Smooth muscle cell (in vitro differentiated cells): Measurements from ENCODE around the gene BRME1. TPM values are rescaled to one million over a fixed set of nuclear protein-coding genes. Genes with fewer than 3 reads are reported as not detected.

ENCODE experiments used
- DNase-seq: peaks from one replicate; lab custom pipeline; 2025; ENCODE audit not compliant: unreplicated experiment; lab: John Stamatoyannopoulos, UW
- H2AFZ ChIP-seq: fragments of 200-600 bp; sonication (generic); 2 replicates; pipeline ENCODE4 v1.6.0; 2016; ENCODE audit warnings: antibody characterized with exemption, low read depth, mild to moderate bottlenecking
- H3F3A ChIP-seq: fragments of 200-600 bp; sonication (generic); 2 replicates; pipeline ENCODE4 v1.6.0; 2017; ENCODE audit warnings: antibody characterized with exemption, low read depth
- H3K27ac ChIP-seq: fragments of 200-600 bp; sonication (generic); 2 replicates; pipeline ENCODE4 v1.5.1; 2016; ENCODE audit warnings: low read depth, mild to moderate bottlenecking
- H3K27me3 ChIP-seq: fragments of 200-600 bp; sonication (generic); 2 replicates; pipeline ENCODE4 v1.6.1; 2016; ENCODE audit warnings: low read depth, mild to moderate bottlenecking
- H3K36me3 ChIP-seq: fragments of 200-600 bp; sonication (generic); 2 replicates; pipeline ENCODE4 v1.5.1; 2016; ENCODE audit warnings: low read depth
- H3K4me1 ChIP-seq: fragments of 200-600 bp; sonication (generic); 2 replicates; pipeline ENCODE4 v1.5.1; 2016; ENCODE audit warnings: low read depth
- H3K4me2 ChIP-seq: fragments of 200-600 bp; sonication (generic); 2 replicates; pipeline ENCODE4 v1.6.0; 2016; ENCODE audit warnings: mild to moderate bottlenecking
- H3K4me3 ChIP-seq: fragments of 200-600 bp; sonication (generic); 2 replicates; pipeline ENCODE4 v1.5.1; 2016; ENCODE audit warnings: mild to moderate bottlenecking
- H3K79me2 ChIP-seq: fragments of 200-600 bp; sonication (generic); 2 replicates; pipeline ENCODE4 v1.6.0; 2016; ENCODE audit warnings: low read depth, mild to moderate bottlenecking
- H3K9ac ChIP-seq: fragments of 200-600 bp; sonication (generic); 2 replicates; pipeline ENCODE4 v1.6.0; 2016; ENCODE audit warnings: low read depth
- H3K9me3 ChIP-seq: fragments of 200-600 bp; sonication (generic); replicated peaks from 2 replicates; pipeline ENCODE4 v1.5.1; 2016; ENCODE audit warnings: low read depth
- H4K20me1 ChIP-seq: fragments of 200-600 bp; sonication (generic); 2 replicates; pipeline ENCODE4 v1.6.0; 2016; ENCODE audit warnings: low read depth
- WGBS: methylation state at CpG from one replicate; pipeline ENCODE4 v1.1.7; 2016; ENCODE audit warnings: low lambda C conversion rate; 5-methylcytosine and 5-hydroxymethylcytosine counted together
- polyA plus RNA-seq: library from polyadenylated mRNA; unstranded; fragments of >200 nt; fragmentation: Nextera tagmentation; extraction: Ambion mirVana; gene quantifications from 2 replicates; pipeline ENCODE4 v1.2.1, GENCODE V29; 2016
- total RNA-seq: library from RNA; depleted of rRNA; stranded (reverse); fragments of >200 nt; gene quantifications from 2 replicates; pipeline ENCODE4 v1.2.3, GENCODE V29; 2014
- TF ChIP-seq, protein P1 (sequence below): fragments of 200-600 bp; sonication (generic); IDR thresholded peaks from 2 replicates; pipeline ENCODE4 v1.5.1; 2017; ENCODE audit warnings: borderline replicate concordance, mild to moderate bottlenecking, antibody characterized with exemption; ENCODE audit not compliant: insufficient read depth, poor library complexity, severe bottlenecking

The BRME1 gene
- total and polyA plus RNA-seq, 2 experiments from 2014 or later, result 0.72 to 2.2 TPM

DNA sequence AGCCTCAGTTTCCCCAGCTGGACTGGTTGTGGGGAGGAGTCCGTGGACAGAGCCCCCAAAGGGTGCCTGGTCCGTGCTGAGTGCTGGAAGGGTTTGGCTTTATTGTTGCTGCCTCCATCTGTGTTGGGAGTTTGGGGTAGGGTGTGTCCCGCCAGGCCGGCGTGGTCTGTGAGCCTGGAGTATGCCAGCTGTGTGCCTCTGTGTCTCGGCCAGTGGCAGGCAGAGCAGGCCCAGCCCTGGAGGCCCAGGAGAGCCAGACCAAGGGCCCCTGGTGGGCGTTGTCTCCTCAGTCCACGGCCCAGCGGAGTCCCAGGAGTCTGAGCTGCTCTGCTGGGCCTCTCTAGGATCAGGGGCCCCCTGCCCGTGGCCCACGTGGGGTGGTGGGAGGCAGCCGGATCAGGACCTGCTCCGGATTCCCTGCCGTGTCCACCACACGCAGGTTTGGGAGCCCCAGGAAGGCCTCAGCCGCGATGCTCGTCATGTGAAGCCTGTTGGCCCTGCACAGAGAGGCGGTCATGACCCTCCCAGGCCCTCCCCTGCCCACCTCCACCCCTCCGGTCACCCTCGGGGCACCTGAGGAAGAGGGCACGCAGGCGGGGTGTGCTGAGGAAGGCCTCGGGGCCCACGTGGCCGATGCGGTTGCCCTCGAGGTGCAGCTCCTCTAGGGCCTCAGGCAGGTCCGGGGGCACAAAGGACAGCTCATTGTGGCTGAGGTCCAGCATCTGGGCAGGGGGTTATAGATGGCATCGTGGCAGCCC, 25.7 kb upstream of the BRME1 start:
- no peaks in the 10 kb centered on the region for H4K20me1 ChIP-seq
- H3F3A ChIP-seq, result no peaks in the 10 kb centered on the region
- TF ChIP-seq, protein P1, sequence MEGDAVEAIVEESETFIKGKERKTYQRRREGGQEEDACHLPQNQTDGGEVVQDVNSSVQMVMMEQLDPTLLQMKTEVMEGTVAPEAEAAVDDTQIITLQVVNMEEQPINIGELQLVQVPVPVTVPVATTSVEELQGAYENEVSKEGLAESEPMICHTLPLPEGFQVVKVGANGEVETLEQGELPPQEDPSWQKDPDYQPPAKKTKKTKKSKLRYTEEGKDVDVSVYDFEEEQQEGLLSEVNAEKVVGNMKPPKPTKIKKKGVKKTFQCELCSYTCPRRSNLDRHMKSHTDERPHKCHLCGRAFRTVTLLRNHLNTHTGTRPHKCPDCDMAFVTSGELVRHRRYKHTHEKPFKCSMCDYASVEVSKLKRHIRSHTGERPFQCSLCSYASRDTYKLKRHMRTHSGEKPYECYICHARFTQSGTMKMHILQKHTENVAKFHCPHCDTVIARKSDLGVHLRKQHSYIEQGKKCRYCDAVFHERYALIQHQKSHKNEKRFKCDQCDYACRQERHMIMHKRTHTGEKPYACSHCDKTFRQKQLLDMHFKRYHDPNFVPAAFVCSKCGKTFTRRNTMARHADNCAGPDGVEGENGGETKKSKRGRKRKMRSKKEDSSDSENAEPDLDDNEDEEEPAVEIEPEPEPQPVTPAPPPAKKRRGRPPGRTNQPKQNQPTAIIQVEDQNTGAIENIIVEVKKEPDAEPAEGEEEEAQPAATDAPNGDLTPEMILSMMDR, result no peak
- H3K27ac ChIP-seq, result no peak overlapping the region
- H3K27me3 ChIP-seq, result no peaks in the 10 kb centered on the region
- no peak overlapping the region for H3K4me2 ChIP-seq
- peaks cover 8% of the 10 kb centered on the region for H3K4me1 ChIP-seq
- DNase-seq, result no peak
- H3K9ac ChIP-seq, result no peak overlapping the region
- no peaks in the 10 kb centered on the region for H3K9me3 ChIP-seq
- 95% methylated on average over 30 of the region's 30 CpGs for WGBS
- no peak overlapping the region for H2AFZ ChIP-seq
- H3K4me3 ChIP-seq, result no peak overlapping the region
- no peaks in the 10 kb centered on the region for H3K79me2 ChIP-seq
- H3K36me3 ChIP-seq, result no peaks in the 10 kb centered on the region

DNA sequence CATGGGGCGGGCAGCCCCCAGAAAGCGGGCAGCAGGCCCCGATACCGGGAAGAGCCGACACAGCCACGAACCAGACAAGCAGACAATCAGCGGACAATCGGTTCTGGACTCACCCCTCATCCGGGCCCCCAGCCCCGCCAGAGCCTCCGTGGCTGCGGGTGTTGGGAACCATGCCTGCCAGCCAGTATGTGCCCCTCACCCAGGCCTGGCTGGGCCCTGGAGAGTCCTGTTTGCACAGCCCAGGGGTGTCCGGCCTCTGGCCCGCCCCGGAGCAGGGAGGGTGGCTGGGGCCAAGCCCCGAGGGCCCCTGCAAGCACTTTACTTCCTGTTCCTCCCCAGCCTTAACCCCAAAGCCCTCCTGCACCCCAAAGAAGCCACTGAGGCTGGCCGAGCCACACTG, 24.5 kb upstream of the BRME1 start:
- Histone ChIP-seq H3K9me3 (no peaks in the 10 kb centered on the region), H3K4me1 (no peaks in the 10 kb centered on the region), H3K9ac (no peak overlapping the region), H3F3A (no peaks in the 10 kb centered on the region), H3K79me2 (no peaks in the 10 kb centered on the region), H4K20me1 (no peaks in the 10 kb centered on the region), H3K27ac (no peak overlapping the region), H3K4me3 (no peak overlapping the region), H3K4me2 (no peak overlapping the region), H3K27me3 (no peaks in the 10 kb centered on the region), H3K36me3 (no peaks in the 10 kb centered on the region), H2AFZ (no peak overlapping the region)
- no peak for DNase-seq
- TF ChIP-seq, protein P1, result no peak
- WGBS, result 95% methylated on average over 13 of the region's 17 CpGs

DNA sequence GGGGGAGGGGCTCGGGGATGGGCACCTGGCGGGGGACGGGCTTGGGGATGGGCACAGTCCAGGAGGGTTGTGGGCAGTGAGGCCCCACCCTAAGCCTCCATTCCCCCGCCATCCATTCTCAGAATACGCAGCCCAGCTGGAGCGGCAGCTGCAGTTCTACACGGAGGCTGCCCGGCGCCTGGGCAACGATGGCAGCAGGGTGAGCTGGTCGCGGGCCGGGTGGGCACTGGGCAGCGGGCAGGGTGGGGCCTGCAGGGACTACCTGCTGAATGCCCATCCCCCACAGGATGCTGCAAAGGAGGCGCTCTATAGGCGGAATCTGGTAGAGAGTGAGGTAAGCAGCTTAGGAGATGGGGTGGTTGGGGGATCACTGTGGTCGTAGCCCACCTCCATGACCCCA, 24.0 kb upstream of the BRME1 start:
- Histone ChIP-seq H3K27ac (no peak overlapping the region), H2AFZ (no peak overlapping the region), H3K9me3 (no peaks in the 10 kb centered on the region), H3K4me1 (no peaks in the 10 kb centered on the region), H3K27me3 (no peaks in the 10 kb centered on the region), H4K20me1 (no peaks in the 10 kb centered on the region), H3K79me2 (no peaks in the 10 kb centered on the region), H3K4me2 (no peak overlapping the region), H3K4me3 (no peak overlapping the region), H3K36me3 (no peaks in the 10 kb centered on the region), H3F3A (no peaks in the 10 kb centered on the region), H3K9ac (no peak overlapping the region)
- 93% methylated on average over 11 of the region's 17 CpGs for WGBS
- TF ChIP-seq, protein P1, result no peak
- no peak for DNase-seq

DNA sequence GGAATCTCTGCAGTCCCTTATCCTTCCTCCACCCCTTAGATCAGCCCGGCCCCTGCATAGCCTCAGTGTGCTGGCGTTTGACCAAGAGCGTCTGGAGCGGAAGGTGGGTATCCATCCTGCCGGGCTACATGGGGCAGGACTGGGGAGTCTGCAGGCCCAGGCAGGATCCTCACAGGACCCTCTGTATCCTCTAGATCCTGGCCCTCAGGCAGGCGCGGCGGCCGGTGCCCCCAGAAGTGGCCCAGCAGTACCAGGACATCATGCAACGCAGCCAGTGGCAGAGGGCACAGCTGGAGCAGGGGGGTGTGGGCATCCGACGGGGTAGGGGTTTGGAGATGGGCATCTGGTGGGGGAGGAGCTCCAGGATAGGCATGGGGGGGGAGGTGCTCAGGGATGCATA, 23.4 kb upstream of the BRME1 start:
- 96% methylated on average over 9 of the region's 12 CpGs for WGBS
- Histone ChIP-seq H3K4me3 (no peak overlapping the region), H3K36me3 (no peaks in the 10 kb centered on the region), H3K79me2 (no peaks in the 10 kb centered on the region), H3K9ac (no peak overlapping the region), H3K27me3 (no peaks in the 10 kb centered on the region), H3K27ac (no peak overlapping the region), H3F3A (no peaks in the 10 kb centered on the region), H3K4me1 (no peaks in the 10 kb centered on the region), H4K20me1 (no peaks in the 10 kb centered on the region), H2AFZ (no peak overlapping the region), H3K9me3 (no peaks in the 10 kb centered on the region), H3K4me2 (no peak overlapping the region)
- TF ChIP-seq, protein P1, result no peak
- DNase-seq, result no peak
